Ramos (cell line): Measurements from ENCODE around the gene ZNF331.
"Not testable (repeated sequence)": the region's sequence is repeated elsewhere in the genome, so short reads cannot be mapped to it uniquely, and the experiment has no call there.

Experiments used
- in situ Hi-C: fragments of 300-500 bp; cut with MboI; formaldehyde crosslinking; loops from one replicate; pipeline ENCODE4 v1.14.3; 2022; ENCODE audit warnings: low sequenced_read_pairs; ENCODE audit not compliant: unreplicated experiment

ZNF331 gene

GRCh38 chr19:53537521-53538377, at the start of gene ZNF331:
Gene ZNF331 (plus strand): TSS chr19:53538145. CDS start chr19:53569377, 31,232 bp downstream.
- in situ Hi-C loops: no loop called here

DNA sequence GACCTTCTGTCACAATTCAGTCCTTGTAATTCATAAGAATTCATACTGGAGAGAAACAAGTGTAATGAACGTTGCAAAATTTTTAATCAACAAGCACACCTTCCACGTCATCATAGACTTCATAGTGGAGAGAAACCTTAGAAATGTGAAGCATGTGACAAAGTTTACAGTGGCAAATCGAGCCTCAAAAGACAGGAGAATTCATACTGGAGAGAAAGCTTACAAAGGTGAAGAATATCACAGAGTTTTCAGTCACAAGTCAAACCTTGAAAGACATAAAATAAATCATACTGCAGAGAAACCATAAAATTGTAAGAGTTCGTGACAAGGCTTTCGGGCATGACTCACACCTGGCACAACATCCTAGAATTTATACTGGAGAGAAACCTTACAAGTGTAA, 45.8 kb upstream of the ZNF331 start:
- in situ Hi-C loops: no loop called here

- in situ Hi-C loops: not testable (repeated sequence)
Measured at GRCh38 chr19:53497311-53498023, 40.5 kb upstream of the ZNF331 start.

GRCh38 chr19:53498024-53498395, 39.9 kb upstream of the ZNF331 start:
- in situ Hi-C loops: not testable (repeated sequence)

DNA sequence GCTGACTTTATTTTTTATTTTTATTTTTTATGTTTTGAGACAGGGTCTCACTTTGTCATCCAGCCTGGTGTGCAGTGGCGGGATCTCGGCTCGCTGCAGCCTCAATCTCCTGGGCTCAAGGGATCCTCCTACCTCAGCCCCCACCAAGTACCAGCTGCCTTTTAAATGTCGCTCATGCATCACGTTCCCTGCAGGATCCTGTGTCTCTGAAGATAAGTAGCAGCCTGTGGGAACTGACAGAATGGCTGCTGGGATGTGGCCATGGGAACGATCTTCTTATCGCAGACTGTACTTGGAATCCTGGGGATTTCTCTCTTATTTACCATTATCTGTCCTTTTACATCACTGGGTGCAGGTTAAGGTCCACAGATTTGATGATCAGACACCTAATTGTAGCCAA, 34.8 kb upstream of the ZNF331 start:
- in situ Hi-C loops: loop anchor here (5.0 kb wide), 1 partner anchor 79 kb away; no protein-coding TSS in a partner anchor

- in situ Hi-C loops: loop anchor here (5.0 kb wide), 1 partner anchor 78 kb away; no protein-coding TSS in a partner anchor
Measured at GRCh38 chr19:53503671-53504364, 34.1 kb upstream of the ZNF331 start.

DNA sequence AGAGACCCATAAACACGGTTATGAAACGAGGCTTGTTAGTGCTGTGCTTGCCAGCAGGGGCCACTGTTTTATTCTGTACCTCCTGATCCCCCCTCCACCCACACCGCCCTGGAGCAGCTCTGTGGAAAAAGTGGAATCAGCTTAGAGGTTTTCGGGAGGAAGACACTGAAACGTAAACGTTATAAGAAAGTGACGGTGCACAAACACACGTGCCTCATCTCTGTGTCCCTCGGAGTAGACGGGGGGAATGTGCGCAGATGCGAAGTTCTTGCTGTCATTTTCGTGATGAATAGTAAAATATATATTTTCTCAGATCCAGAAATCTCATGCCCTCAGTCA, 33.6 kb upstream of the ZNF331 start:
- in situ Hi-C loops: loop anchor here (5.0 kb wide), 1 partner anchor 78 kb away; no protein-coding TSS in a partner anchor

DNA sequence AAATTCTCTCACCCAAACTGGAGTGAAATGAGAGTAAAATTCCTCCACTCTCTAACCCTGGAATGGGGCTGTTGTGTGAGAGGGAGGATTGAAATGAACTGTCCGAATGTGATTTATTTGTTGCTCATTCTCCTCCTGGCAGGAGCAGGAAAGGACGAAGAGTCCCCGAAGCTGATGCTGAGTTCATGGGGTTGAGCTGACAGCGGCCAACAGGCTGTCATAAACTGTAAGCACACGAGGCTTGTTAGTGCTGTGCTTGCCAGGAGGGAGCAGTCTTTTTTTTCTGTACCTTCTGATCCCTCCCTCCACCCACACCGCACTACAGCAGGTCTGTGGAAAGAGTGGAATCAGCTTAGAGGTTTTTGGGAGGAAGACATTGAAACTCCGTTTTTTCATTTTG, 33.1 kb upstream of the ZNF331 start:
- in situ Hi-C loops: loop anchor here (5.0 kb wide), 1 partner anchor 77 kb away; no protein-coding TSS in a partner anchor

- in situ Hi-C loops: no loop called here
Measured at GRCh38 chr19:53506728-53507127, 31.2 kb upstream of the ZNF331 start.

DNA sequence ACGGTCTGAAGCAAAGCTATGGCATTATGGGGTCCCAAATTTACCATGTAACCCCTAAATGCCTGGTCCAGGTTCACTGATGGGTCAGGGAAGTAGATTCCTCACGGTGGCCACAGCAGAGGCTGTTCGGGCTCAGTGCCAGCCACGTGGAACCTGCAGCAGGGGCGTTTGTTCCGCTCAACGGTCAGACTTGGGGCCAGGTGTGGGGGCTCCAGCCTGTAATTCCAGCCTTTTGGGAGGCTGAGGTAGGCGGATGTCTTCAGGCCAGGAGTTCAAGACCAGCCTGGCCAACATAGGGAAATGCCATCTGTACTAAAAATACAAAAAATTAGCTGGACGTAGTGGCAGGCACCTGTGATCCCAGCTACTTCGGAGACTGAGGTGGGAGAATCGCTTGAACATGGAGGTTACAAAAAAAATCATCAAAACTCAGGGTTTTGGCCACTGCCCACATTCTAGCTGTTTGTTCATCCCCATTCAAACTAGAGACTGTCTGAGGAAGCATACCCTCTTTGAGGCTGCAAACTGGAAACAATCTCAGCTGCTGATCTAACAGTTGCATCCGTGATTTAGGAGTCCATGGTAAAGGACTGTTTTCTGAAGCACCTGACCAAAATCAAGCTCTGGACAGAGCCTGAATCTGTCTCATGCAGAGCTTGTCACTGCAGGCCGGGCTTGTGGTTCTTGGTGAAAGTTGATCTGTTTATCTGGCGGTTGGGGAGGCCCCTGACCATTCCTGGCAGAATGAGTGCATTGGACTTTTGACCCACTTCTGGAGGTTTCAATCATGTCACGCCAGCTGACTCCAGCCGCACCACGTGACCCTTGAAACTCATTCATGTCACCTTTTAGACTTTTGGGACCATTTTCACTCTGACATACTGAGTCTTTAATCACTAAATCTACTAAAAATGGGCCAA, 30.2 kb upstream of the ZNF331 start:
- in situ Hi-C loops: no loop called here

DNA sequence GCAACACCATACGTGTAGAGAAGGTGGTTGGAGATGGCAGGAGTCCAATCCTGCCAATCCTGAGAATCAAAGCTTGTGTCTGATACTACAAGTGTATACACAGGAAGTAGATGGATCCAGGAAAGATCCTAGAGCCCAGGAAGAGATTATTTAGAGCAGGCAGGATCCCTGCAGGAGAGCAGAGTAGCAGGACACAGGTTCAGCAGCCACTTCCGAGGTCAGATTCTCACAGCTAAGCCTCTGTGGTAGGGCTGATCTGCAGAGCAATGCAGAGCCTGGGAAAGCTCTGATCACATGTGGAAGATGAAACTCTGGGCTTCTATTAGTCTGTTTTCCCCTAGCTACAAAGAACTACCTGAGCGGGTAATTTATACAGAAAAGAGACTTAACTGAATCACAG, 28.5 kb upstream of the ZNF331 start:
- in situ Hi-C loops: no loop called here

GRCh38 chr19:53509845-53510244, 28.1 kb upstream of the ZNF331 start:
- in situ Hi-C loops: no loop called here

DNA sequence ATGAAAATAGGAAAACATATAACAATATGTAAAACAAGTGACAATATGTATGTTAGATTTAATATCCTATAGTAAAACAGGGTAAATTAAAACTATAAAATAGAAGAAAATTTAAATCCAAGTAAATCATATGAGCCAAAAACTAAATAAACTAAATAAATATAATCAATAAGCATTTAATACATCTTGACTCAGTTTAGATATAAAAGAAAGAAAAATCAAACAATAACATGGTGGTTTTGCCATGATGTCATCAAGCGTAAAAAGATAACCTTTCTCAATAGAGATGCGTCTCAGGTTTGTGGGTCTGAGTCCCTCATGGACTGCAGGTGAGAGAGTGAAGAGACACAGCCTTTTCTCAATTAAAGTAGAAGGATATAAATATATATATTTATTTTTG, 26.6 kb upstream of the ZNF331 start:
- in situ Hi-C loops: no loop called here

GRCh38 chr19:53511933-53512374, 26.0 kb upstream of the ZNF331 start:
- in situ Hi-C loops: no loop called here

DNA sequence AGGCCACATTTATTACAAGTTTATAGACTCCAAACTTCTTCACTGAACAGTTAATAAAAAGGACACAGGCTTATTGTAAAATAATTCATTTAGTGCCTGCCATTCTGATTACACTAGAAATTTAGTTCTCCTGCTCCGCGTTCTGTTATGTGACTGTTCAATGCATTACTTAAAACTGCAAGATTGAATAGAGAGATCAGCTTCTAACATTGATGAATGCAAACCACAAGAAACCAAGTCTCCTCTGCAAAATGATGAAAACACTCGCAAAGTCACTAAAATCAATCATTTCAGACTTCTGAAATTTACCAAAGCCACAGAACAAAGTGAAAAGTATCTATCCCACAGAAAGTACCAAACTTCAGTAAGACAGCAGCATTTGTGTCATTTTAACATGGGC, 22.9 kb upstream of the ZNF331 start:
- in situ Hi-C loops: not testable (repeated sequence)

DNA sequence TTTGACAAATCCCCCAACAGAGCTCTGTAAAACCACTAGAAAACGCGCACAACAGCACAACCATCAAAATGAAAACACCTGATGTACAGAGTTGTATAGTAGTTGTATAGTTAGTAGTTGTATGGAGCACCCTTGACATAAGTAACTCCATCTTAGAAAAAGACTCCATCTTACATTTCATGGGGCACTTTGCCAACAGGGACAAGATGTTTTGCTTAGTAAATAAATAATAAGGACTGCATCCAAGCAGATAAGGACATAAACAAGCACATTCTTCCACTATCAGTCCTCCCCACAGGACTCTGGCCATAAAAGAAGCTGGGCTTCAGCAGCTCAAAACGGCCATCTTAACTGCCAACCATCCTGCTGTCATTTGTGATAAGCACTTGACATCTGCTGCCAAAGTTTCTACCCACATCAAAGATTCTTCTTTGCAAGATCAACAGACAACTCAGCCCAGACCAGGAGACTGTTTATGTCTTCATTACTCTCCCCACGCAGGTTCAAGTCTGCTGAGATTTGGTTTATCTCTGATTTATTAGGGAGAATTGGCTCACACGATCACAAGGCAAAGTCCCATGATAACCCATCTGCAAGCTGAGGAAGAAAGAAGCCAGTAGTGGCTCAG, 20.7 kb upstream of the ZNF331 start:
- in situ Hi-C loops: no loop called here

DNA sequence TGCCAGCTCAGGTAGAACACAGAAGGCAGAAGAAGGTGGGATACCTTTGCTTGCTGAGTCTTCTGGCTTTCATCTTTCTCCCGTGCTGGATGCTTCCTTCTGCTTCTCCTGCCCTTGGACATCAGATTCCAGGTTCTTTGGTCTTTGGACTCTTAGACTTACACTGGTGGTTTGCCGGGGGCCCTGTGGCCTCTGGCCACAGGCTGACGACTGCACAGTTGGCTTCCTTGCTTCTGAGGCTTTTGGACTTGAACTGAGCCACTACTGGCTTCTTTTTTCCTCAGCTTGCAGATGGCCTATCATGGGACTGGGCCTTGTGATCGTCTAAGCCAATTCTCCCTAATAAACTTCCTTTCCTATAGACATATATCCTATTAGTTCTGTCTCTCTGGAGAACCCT, 19.8 kb upstream of the ZNF331 start:
- in situ Hi-C loops: no loop called here

DNA sequence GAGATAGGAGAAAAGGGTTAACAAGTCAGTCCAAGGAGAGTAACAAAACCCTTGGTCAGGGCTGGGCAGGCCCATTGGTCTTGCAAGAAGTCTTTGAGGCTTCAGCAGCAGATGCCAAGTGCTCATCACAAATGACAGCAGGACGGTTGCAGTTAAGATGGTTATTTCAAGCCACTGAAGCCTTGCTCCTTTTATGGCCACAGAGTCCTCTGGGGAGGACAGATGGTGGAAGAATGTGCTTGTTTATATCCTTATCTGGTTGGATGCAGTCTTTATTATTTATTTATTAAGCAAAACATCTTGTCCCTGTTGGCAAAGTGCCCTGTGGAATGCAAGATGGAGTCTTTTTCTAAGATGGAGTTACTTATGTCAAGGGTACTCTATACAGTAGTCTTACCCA, 19.2 kb upstream of the ZNF331 start:
- in situ Hi-C loops: no loop called here

GRCh38 chr19:53519446-53519845, 18.5 kb upstream of the ZNF331 start:
- in situ Hi-C loops: no loop called here
